AG09309 (cell line): ENCODE data around the gene EPC1.

Experiments used
- DNase-seq: peaks from one replicate; pipeline ENCODE4 v3.0.0-alpha.2; 2010; ENCODE audit warnings: low read depth
- H3K4me3 ChIP-seq: 2 replicates; pipeline ENCODE4 v1.5.1; 2011; ENCODE audit warnings: mild to moderate bottlenecking, low read depth, low read length, moderate library complexity; ENCODE audit not compliant: control insufficient read depth
- CTCF ChIP-seq: IDR thresholded peaks from 2 replicates; pipeline ENCODE4 v1.5.1; 2011; ENCODE audit warnings: mild to moderate bottlenecking, low read depth, low read length, inconsistent platforms; ENCODE audit not compliant: insufficient read depth, control insufficient read depth; ENCODE audit errors: missing control alignments

The EPC1 gene

GRCh38 chr10:32244421-32245207, 102.3 kb downstream of the EPC1 start:
- no peak overlapping the region for H3K4me3 ChIP-seq
- no peak for TF ChIP-seq CTCF
- no peak for DNase-seq

- TF ChIP-seq CTCF: no peak
- DNase-seq: no peak
Observed at GRCh38 chr10:32244011-32244410, 102.9 kb downstream of the EPC1 start.

GRCh38 chr10:32241946-32242345, 105.0 kb downstream of the EPC1 start:
- H3K4me3 ChIP-seq: no peak overlapping the region
- DNase-seq: no peak
- no peak for TF ChIP-seq CTCF

More at GRCh38 chr10:32244011-32244410, 102.9 kb downstream of the EPC1 start:
- no peak overlapping the region for H3K4me3 ChIP-seq

- no peak for DNase-seq
- no peak for TF ChIP-seq CTCF
- no peak overlapping the region for H3K4me3 ChIP-seq
Observed at GRCh38 chr10:32240471-32240870, 106.5 kb downstream of the EPC1 start.

- peak; percentile 42 for DNase-seq
- TF ChIP-seq CTCF: no peak
- no peak overlapping the region for H3K4me3 ChIP-seq
Observed at GRCh38 chr10:32239769-32240168, 107.2 kb downstream of the EPC1 start.

- TF ChIP-seq CTCF: no peak
- H3K4me3 ChIP-seq: no peak overlapping the region
- peak; percentile 37 for DNase-seq
Observed at GRCh38 chr10:32237644-32238345, 109.2 kb downstream of the EPC1 start.
